Upper lobe of left lung (tissue), 6 donors: ENCODE results near the gene MPEG1. TPM values are rescaled to one million over a fixed set of nuclear protein-coding genes. Genes with fewer than 3 reads are reported as not detected.
A peak's percentile ranks its signal among the peaks of the same experiment; 100 is the strongest.

Source experiments
- ATAC-seq, 2 donors: fragments of 200-7000 bp; cut with Tn5 transposase; one replicate each; pipeline ENCODE4 v1.9.1; 2022; ENCODE audit warnings: mild to moderate bottlenecking in 2 of 2, moderate library complexity in 2 of 2; ENCODE audit not compliant: low FRiP score in 2 of 2
- DNase-seq, 2 donors: peaks; one replicate each; pipeline ENCODE4 v3.0.0-alpha.2; 2019 to 2020
- H3K27ac ChIP-seq, 4 donors: fragments of 200-600 bp; sonication (generic); one replicate each; pipeline ENCODE4 v1.5.1; 2016 to 2019
- H3K27me3 ChIP-seq, 4 donors: fragments of 200-600 bp; sonication (generic); one replicate each; pipeline ENCODE4 v1.5.1; 2017 to 2019
- H3K36me3 ChIP-seq, 4 donors: fragments of 200-600 bp; sonication (generic); one replicate each; pipeline ENCODE4 v1.5.1; 2016 to 2019
- H3K4me1 ChIP-seq, 4 donors: fragments of 200-600 bp; sonication (generic); one replicate each; pipeline ENCODE4 v1.5.1; 2018 to 2019
- H3K4me3 ChIP-seq, 4 donors: fragments of 200-600 bp; sonication (generic); one replicate each; pipeline ENCODE4 v1.5.1; 2017 to 2019; ENCODE audit warnings: mild to moderate bottlenecking in 2 of 4, moderate library complexity in 1 of 4
- H3K9me3 ChIP-seq, 4 donors: fragments of 200-600 bp; sonication (generic); one replicate each; pipeline ENCODE4 v1.5.1; 2018 to 2019
- EP300 ChIP-seq, 4 donors: sonication (generic); formaldehyde crosslinking; IDR thresholded peaks; one replicate each; pipeline ENCODE4 v1.5.1; 2017; ENCODE audit warnings: antibody characterized with exemption in 4 of 4, control low read depth in 2 of 4
- POLR2A ChIP-seq, 4 donors: fragments of 450-650 bp; IDR thresholded peaks; one replicate each; pipeline ENCODE4 v1.5.1; 2016 to 2017; ENCODE audit warnings: antibody characterized with exemption in 4 of 4, mild to moderate bottlenecking in 2 of 4
- POLR2AphosphoS5 ChIP-seq, 2 donors: sonication (generic); formaldehyde crosslinking; IDR thresholded peaks; one replicate each; pipeline ENCODE4 v1.5.1; 2017; ENCODE audit warnings: antibody characterized with exemption in 2 of 2
- WGBS, 2 donors: methylation state at CpG; one replicate each; pipeline ENCODE4 v1.1.5; 2017 to 2018; 5-methylcytosine and 5-hydroxymethylcytosine counted together
- total RNA-seq, 6 donors: library from RNA; depleted of rRNA in 4 of 6; stranded (reverse); fragments of >200 nt in 4 of 6; gene quantifications; one replicate each; pipeline versions ENCODE4 v1.1.0 to v1.2.1, GENCODE V29; 2016 to 2021
- TF ChIP-seq, protein P1 (sequence below), 6 experiments: fragments of 450-650 bp in 4 of 6; fragments of 200-600 bp in 2 of 6; sonication (generic) in 2 of 6; IDR thresholded peaks; one replicate each; pipeline ENCODE4 v1.5.1; 2016 to 2019; ENCODE audit warnings: antibody characterized with exemption in 6 of 6
- donor health status: DM: no; HTN: no; CAD: no; lungs with moderate emphysema.
- donor health status: DM: no; HTN: yes; CAD: no; lungs with severe emphysema.

The MPEG1 gene
- total RNA-seq, 6 donors from 2014 or later = 5.5 to 59.2 (median 25.1) TPM

DNA sequence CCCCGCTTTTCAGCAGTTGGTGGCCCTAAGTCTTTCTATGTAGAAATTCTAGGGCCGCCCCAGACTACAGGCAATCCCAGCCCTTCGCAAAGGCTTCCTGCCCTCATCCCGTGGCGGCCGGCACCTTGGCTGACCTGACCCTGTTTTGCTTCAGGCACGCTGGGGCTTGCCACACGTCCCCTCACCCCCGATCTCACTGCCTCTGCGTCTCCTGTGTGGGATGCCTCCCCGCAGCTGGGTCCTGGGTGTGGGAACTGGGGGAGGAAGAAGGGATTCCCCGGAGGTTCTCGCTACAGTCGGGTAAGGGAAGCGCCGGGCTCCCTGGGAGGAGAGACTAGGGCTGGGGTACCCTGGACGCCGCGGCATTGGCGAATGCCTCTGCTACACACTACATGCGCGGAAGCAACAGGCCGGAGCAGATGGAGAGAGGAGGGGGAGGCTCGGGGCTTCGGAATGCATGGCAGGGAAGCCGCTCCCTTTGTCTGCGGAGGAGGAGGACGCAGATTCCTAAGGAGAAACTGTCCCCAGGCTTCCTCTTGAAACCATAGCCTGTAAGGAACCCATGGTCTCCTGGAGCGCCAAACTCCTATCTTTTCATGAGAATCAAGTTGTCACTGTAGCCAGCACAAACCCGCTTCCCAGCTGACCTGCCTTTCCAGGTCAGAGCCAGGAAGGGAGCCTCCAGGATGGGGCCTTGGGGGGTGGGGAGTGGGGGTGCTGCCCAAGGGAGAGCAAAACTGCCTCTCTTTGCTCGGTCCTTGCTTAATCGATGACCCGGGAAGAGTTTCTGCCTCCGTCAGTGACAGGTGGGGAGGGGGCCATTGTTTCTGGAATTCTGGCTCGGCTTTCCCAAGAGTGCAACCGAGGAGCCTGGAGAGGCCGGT is 39.4 kb downstream of the MPEG1 start:
- H3K27ac ChIP-seq = peak overlapping the region; percentile 71 to 87 (median 82)
- 10 to 36% methylated on average over 15 to 37 of the region's 37 CpGs for WGBS, 2 donors
- no peaks in the 10 kb centered on the region for H3K36me3 ChIP-seq
- TF ChIP-seq EP300 (IDR thresholded peaks at IDR 0.05) (no peak), POLR2A (IDR thresholded peaks at IDR 0.05) (peak in 1 of 4 donors; percentile 33), POLR2AphosphoS5 (IDR thresholded peaks at IDR 0.05) (peak; percentile 6 to 48)
- TF ChIP-seq, protein P1, sequence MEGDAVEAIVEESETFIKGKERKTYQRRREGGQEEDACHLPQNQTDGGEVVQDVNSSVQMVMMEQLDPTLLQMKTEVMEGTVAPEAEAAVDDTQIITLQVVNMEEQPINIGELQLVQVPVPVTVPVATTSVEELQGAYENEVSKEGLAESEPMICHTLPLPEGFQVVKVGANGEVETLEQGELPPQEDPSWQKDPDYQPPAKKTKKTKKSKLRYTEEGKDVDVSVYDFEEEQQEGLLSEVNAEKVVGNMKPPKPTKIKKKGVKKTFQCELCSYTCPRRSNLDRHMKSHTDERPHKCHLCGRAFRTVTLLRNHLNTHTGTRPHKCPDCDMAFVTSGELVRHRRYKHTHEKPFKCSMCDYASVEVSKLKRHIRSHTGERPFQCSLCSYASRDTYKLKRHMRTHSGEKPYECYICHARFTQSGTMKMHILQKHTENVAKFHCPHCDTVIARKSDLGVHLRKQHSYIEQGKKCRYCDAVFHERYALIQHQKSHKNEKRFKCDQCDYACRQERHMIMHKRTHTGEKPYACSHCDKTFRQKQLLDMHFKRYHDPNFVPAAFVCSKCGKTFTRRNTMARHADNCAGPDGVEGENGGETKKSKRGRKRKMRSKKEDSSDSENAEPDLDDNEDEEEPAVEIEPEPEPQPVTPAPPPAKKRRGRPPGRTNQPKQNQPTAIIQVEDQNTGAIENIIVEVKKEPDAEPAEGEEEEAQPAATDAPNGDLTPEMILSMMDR (IDR thresholded peaks at IDR 0.05) = no peak
- H3K27me3 ChIP-seq = no peaks in the 10 kb centered on the region
- peaks cover 31 to 39% (median 32%) of the 10 kb centered on the region in 4 donors for H3K4me1 ChIP-seq
- peak; percentile 27 to 61 for ATAC-seq
- peak; percentile 58 to 84 for DNase-seq
- H3K4me3 ChIP-seq = peak overlapping the region; percentile 29 to 89 (median 82)
- H3K9me3 ChIP-seq = no peaks in the 10 kb centered on the region

DNA sequence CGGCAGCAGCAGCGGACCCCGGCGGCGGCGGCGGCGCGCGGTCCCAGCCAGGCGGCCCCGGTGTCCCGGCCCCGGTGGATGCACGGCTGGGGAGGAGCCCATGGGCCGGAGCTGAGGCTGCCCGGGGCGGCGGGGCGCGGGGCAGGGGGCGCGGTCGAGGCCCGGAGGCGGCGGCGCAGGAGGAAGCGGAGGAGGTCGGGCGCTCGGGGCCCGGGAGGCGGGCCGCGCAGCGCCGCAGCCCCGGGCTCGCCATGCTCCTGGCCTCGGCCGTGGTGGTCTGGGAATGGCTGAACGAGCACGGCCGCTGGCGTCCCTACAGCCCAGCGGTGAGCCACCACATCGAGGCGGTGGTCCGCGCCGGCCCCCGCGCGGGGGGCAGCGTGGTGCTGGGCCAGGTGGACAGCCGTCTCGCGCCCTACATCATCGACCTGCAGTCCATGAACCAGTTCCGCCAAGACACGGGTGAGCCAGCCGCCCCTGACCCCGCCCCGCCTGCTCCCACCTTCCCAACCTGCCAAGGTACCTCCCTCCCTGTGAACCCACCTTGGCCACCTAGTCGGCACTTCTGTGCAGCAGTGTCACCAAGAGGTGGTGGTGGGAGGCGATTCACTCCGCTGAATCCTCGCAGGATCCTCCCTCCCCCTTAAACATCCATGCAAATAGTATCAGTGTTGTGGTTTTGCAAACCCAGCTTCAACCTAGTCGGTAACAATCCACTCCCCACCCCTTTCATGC is 40.2 kb downstream of the MPEG1 start:
- DNase-seq (peak; percentile 59 to 88), ATAC-seq (peak in 1 of 2 donors; percentile 47)
- H3K27me3 ChIP-seq = no peaks in the 10 kb centered on the region
- H3K36me3 ChIP-seq = no peaks in the 10 kb centered on the region
- peak overlapping the region; percentile 29 to 89 (median 82) for H3K4me3 ChIP-seq
- WGBS, 2 donors = 0 to 5% methylated on average over 4 to 32 of the region's 70 CpGs
- peak overlapping the region; percentile 71 to 87 (median 82) for H3K27ac ChIP-seq
- no peaks in the 10 kb centered on the region for H3K9me3 ChIP-seq
- peaks cover 26 to 39% (median 31%) of the 10 kb centered on the region in 4 donors for H3K4me1 ChIP-seq
- no peak for TF ChIP-seq EP300 (IDR thresholded peaks at IDR 0.05)
- TF ChIP-seq, protein P1 (IDR thresholded peaks at IDR 0.05) = no peak
- TF ChIP-seq POLR2A (IDR thresholded peaks at IDR 0.05) = no peak
- no peak for TF ChIP-seq POLR2AphosphoS5 (IDR thresholded peaks at IDR 0.05)

DNA sequence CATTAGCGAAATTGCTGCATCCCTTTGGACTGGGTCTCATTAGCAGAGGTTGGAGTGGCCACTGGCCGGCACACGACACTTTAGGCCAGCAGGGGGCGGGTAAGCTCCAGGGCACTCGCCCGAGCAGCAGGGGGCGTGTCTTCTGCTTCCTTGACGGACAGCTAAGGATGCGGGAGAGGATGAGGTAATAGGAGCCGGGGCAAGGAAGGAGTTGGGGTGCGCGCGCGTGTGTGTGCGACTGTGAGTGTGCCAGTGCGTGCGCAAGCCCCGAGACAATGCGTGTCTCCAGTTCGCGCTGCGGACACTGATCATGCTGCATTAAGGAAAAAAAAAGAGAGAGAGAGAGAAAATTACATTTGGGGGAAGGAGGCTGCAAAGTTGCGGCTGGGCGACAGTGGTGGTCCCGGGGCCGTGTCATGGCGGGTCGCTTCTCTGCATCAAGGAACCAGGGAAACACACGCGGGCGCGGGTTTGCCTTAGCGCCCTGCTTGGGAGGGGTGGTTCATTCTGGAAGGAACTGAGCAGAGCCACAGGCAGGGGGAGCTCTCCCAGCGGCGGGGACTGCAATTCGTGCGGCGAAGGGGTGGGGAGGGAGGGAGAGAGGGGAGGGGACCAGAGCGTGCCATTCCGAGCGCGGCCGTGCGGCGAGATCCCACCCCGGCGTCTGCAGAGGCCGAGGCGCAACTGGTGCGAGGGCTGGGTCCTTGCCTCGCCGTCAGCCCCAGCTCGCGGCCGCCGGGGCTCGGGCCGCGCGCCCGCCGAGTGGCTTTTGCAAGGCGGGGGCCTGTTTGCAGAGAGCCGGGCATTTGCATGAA is 41.0 kb downstream of the MPEG1 start, which contains the start of gene DTX4:
TSS of gene DTX4 (plus strand) at position 625 of the 815 bp plus-strand sequence. CDS start 464 bp downstream, outside the sequence.
- Histone ChIP-seq H3K36me3 (no peaks in the 10 kb centered on the region), H3K4me3 (peak within 1 kb of the TSS; percentile 29 to 89 (median 82)), H3K27me3 (no peaks in the 10 kb centered on the region), H3K4me1 (peaks cover 26 to 39% (median 30%) of the 10 kb centered on the region in 4 donors), H3K9me3 (no peaks in the 10 kb centered on the region), H3K27ac (peak within 1 kb of the TSS; percentile 71 to 87 (median 82))
- peak; percentile 95 to 97 for DNase-seq
- 0 to 1% methylated on average over 36 to 38 of the region's 64 CpGs for WGBS, 2 donors
- peak; percentile 96 to 97 for ATAC-seq
- peak; percentile 11 to 29 for TF ChIP-seq POLR2AphosphoS5 (IDR thresholded peaks at IDR 0.05)
- TF ChIP-seq POLR2A (IDR thresholded peaks at IDR 0.05) = peak in 1 of 4 donors; percentile 47
- no peak for TF ChIP-seq EP300 (IDR thresholded peaks at IDR 0.05)
- TF ChIP-seq, protein P1 (IDR thresholded peaks at IDR 0.05) = peak; percentile 86 to 96 (median 95)

DNA sequence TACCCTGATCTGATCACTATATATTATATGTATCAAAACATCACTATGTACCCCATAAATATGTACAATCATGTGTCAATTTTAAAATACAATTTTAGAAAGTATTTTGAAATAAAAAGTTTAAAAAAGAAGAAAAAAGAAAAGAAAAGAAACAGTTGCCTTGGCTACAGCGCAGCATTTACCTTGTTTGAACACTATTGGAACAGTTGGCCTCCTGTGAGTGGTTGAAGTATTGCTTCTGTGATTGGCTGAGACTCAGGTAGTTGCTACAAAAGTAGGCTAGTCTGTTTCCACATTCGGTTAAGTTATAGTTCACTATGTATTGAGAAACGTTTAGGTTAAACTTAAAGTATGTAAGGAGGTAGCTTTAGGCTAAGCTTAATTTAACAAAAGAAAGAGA is 48.7 kb downstream of the MPEG1 start:
- Histone ChIP-seq H3K27me3 (no peaks in the 10 kb centered on the region), H3K36me3 (no peaks in the 10 kb centered on the region), H3K4me3 (no peak overlapping the region), H3K4me1 (no peaks in the 10 kb centered on the region), H3K27ac (no peak overlapping the region), H3K9me3 (no peaks in the 10 kb centered on the region)
- ATAC-seq = no peak
- WGBS, 2 donors = 78% methylated on average over 3 of the region's 3 CpGs
- TF ChIP-seq EP300 (IDR thresholded peaks at IDR 0.05) (no peak), POLR2A (IDR thresholded peaks at IDR 0.05) (no peak)
- TF ChIP-seq, protein P1 (IDR thresholded peaks at IDR 0.05) = no peak
- DNase-seq = no peak
